Skeletal muscle satellite cell (primary cell): ENCODE data around the gene LGALS1. TPM values are rescaled to one million over a fixed set of nuclear protein-coding genes. Genes with fewer than 3 reads are reported as not detected.

Experiments used
- H3K27me3 ChIP-seq: 2 replicates; pipeline ENCODE4 v1.7.0; 2013; ENCODE audit warnings: low read length; ENCODE audit not compliant: control insufficient read depth, insufficient read depth
- H3K36me3 ChIP-seq: 2 replicates; pipeline ENCODE4 v1.7.0; 2013; ENCODE audit warnings: mild to moderate bottlenecking, control low read depth, low read length; ENCODE audit not compliant: insufficient read depth
- H3K4me1 ChIP-seq: 2 replicates; pipeline ENCODE4 v1.7.0; 2013; ENCODE audit warnings: low read length; ENCODE audit not compliant: control insufficient read depth, insufficient read depth
- H3K4me2 ChIP-seq: 2 replicates; pipeline ENCODE4 v1.7.0; 2013; ENCODE audit warnings: mild to moderate bottlenecking, low read length
- H3K4me3 ChIP-seq: 2 replicates; pipeline ENCODE4 v1.7.0; 2013; ENCODE audit warnings: low read length
- H3K9ac ChIP-seq: 2 replicates; pipeline ENCODE4 v1.7.0; 2013; ENCODE audit warnings: mild to moderate bottlenecking, low read depth, low read length, moderate library complexity
- H3K9me3 ChIP-seq: replicated peaks from 2 replicates; pipeline ENCODE4 v1.7.0; 2013; ENCODE audit warnings: mild to moderate bottlenecking, control low read depth, low read length
- total RNA-seq: library from RNA; depleted of rRNA; stranded (reverse); fragments of >200 nt; gene quantifications from 2 replicates; pipeline ENCODE4 v1.2.3, GENCODE V29; 2012; rRNA removed

LGALS1 gene
- total RNA-seq, result 4,494 and 5,107 TPM in 2 replicates

DNA sequence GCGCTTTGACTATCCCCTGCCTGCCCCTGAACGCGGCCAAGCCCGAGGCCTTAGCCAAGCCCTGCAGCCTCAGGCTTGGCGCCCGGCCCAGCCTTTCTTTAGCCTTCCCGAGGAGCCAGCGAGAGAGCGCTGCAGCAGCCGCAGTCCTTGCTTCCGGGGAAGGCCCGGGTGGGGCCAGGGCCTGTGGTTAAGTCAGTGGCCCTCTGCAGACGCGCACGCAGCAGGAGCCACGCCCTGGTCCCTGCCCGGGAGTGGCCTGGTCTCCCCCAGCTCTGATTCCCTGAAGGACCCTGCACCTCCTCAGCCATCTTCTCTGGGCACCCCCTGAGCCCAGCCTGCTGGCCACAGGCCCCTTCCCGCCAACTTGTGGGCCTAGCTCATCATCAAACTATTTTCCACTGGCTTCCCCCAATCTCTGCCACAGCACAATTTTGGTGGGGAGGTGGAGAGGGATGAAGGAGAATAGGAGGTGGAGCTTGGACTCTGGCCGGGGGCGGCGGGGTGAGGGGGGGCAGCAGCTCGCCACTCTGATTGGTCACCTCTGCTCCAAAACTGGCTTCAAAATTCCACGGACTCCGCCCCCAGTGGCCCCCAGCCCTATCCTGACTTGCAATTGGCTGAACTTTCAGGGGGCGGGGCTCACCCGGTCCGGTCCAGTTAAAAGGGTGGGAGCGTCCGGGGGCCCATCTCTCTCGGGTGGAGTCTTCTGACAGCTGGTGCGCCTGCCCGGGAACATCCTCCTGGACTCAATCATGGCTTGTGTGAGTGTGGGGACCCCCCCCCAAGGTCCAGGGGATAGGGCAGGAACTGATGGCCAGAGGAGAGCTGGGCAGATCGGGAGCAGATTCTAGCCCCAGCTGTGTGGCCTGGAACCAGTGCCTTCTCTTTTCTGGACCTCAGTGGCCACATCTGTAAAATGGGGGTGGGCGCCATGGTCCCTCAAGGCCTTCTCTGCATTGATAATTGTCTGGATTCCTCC, at the start of gene LGALS1:
Gene LGALS1, plus strand, starts transcription at position 686 of the 979 bp plus-strand sequence. Its CDS starts 67 bp downstream, at position 753.
- Histone ChIP-seq H3K36me3 (peaks cover 22% of the 10 kb centered on the region), H3K9me3 (no peaks in the 10 kb centered on the region), H3K27me3 (no peaks in the 10 kb centered on the region), H3K4me1 (peaks cover 26% of the 10 kb centered on the region), H3K4me2 (peak within 1 kb of the TSS; percentile 89), H3K4me3 (peak within 1 kb of the TSS; percentile 94), H3K9ac (peak within 1 kb of the TSS; percentile 91)

DNA sequence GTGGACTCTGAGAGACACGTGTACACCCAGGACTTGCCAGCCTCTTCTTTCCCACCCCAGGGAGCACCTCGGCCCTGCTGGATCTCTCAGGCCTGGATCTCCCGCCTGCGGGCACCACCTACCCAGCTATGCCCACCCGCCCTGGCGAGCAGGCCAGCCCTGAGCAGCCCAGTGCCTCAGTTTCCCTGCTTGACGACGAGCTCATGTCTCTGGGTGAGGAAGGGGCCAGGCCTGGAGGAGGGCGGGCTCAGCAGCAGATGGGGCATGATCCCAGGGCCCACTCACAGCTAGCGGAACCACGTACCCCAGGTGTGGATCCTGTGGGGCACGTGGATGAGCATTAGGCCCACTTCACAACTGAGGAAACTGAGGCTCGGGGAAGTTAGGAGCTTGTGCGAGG, 49.7 kb upstream of the LGALS1 start:
- Histone ChIP-seq H3K4me1 (no peaks in the 10 kb centered on the region), H3K27me3 (no peaks in the 10 kb centered on the region), H3K9me3 (no peaks in the 10 kb centered on the region), H3K9ac (no peak overlapping the region), H3K4me2 (no peak overlapping the region), H3K36me3 (peaks cover 37% of the 10 kb centered on the region), H3K4me3 (no peak overlapping the region)

DNA sequence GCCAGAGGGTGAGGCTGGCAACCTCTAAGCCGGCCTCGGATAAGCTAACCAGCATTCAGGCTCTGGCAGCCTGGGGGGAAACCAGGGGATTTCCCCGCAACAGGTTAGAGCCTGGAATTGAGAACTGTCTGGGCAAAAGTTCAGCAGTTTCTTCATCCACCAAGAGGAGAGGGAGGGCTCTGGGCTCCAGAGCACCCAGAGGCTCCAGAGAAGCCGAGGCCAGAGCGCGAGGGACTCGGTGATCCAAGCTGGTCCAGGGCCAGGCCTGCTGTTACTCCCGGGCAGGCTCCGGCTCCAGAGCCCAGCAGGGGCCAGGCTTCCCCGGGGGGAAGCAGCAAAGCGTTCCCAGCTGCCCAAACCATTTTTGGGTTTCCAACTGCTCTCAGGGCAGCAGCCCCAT, 49.3 kb upstream of the LGALS1 start:
- Histone ChIP-seq H3K4me2 (no peak overlapping the region), H3K36me3 (peaks cover 33% of the 10 kb centered on the region), H3K9ac (no peak overlapping the region), H3K27me3 (no peaks in the 10 kb centered on the region), H3K4me1 (no peaks in the 10 kb centered on the region), H3K9me3 (no peaks in the 10 kb centered on the region), H3K4me3 (no peak overlapping the region)

DNA sequence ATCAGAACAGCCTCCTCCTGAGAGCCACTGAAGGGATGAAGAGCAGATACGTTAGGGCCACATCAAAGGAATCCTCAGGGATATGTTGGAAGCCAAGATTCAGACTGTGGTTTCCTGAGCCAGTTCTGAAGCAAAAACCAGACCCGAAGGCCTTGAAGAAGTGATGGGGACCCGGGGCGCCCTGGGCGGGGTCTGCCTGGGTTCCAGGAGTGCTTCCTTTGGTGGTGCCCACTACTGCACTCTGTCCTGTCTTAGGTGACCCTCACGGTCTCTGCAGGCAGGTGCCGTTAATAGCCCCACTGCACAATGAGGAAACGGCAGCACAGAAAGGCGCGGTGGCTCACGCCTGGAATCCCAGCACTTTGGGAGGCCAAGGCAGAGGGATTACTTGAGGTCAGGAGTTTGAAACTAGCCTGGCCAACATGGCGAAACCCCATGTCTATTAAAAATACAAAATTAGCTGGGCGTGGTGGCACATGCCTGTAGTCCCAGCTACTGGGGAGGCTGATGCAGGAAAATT, 48.8 kb upstream of the LGALS1 start:
- H3K9me3 ChIP-seq, result no peaks in the 10 kb centered on the region
- H3K27me3 ChIP-seq, result no peaks in the 10 kb centered on the region
- no peak overlapping the region for H3K4me2 ChIP-seq
- H3K4me1 ChIP-seq, result no peaks in the 10 kb centered on the region
- H3K4me3 ChIP-seq, result no peak overlapping the region
- H3K9ac ChIP-seq, result no peak overlapping the region
- H3K36me3 ChIP-seq, result peaks cover 30% of the 10 kb centered on the region

DNA sequence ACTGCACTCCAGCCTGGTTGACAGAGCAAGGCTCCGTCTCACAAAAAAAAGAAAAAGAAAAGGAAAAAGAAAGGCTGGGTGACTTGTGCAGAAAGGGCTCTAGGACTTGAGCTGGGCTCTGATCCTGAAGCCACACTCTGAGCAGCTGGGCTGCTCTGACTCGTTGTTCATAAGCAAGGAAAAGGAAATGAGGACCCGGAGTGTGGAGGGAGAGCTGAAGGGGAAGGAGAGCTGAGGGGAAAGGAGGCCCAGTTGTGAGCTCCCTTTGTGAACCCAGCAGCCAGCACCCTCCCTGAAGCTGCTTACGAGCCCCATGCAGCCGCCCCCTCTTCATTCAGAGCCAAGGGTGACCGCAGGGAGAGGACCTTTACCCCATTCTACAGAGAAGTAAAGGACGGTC, 48.3 kb upstream of the LGALS1 start:
- H3K9ac ChIP-seq, result no peak overlapping the region
- no peaks in the 10 kb centered on the region for H3K9me3 ChIP-seq
- no peaks in the 10 kb centered on the region for H3K4me1 ChIP-seq
- no peak overlapping the region for H3K4me3 ChIP-seq
- H3K4me2 ChIP-seq, result no peak overlapping the region
- H3K36me3 ChIP-seq, result peaks cover 30% of the 10 kb centered on the region
- no peaks in the 10 kb centered on the region for H3K27me3 ChIP-seq

DNA sequence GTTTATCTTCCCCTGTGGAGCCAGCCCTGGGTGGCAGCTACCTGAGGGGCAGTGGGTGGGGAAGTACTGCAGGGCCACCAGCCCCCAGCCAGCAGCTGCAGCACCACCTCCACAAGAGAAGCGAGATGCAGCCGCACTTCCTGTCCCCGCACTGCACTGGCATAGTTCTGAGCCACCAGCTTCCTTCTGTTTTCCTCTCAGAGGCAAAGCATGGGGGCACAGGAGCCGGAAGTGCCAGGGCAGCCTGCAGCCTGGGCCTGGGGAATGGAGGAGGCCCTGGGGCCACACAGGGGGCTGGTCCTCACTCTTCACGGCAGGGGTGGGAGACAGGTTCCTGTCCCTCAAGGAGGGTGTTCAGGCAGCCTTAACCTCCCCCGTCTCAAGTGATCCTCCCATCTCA, 47.9 kb upstream of the LGALS1 start:
- Histone ChIP-seq H3K4me1 (no peaks in the 10 kb centered on the region), H3K27me3 (no peaks in the 10 kb centered on the region), H3K4me3 (no peak overlapping the region), H3K9me3 (no peaks in the 10 kb centered on the region), H3K4me2 (no peak overlapping the region), H3K9ac (no peak overlapping the region), H3K36me3 (peaks cover 30% of the 10 kb centered on the region)

DNA sequence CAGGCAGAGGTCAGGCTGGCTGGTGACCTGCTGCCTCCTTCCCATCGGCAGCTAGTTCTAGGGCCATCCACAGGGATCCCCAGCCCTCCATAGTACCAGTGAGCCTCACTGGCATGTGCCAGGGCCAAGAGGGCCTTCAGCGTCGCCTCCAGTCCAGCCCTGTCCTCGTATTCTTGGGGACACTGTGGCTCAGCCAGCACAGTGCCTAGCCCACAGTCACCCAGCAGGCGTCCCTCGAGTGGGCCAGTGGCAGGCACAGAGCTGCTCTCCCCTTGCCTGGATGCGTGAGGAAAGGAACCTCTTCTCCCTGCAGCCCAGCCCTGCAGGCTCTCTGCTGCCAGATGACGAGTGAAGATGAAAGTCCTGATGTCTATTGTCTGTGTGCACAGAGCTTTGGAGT, 46.6 kb upstream of the LGALS1 start:
- Histone ChIP-seq H3K36me3 (peaks cover 21% of the 10 kb centered on the region), H3K27me3 (no peaks in the 10 kb centered on the region)

DNA sequence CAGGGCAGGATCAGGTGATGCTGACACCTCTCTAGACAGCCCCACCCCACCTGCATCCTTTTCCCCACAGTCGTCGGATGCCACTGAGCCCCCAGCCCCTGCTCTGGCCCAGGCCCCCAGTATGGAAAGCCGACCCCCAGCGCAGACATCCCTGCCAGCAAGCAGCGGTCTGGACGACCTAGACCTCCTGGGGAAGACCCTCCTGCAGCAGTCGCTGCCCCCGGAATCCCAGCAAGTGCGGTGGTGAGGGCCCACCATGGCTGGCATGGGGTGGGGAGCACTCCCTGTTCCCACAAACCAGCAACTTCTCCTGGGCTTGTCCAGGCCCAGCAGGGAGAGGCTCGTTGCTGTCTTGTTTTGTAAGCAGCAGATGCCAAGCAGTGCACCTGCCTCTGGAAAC, 45.5 kb upstream of the LGALS1 start:
- no peaks in the 10 kb centered on the region for H3K9me3 ChIP-seq
- H3K27me3 ChIP-seq, result no peaks in the 10 kb centered on the region
- H3K36me3 ChIP-seq, result peaks cover 16% of the 10 kb centered on the region
- no peak overlapping the region for H3K4me3 ChIP-seq
- peaks cover 22% of the 10 kb centered on the region for H3K4me1 ChIP-seq
- no peak overlapping the region for H3K9ac ChIP-seq
- H3K4me2 ChIP-seq, result no peak overlapping the region

More for the DNA sequence above, 46.6 kb upstream of the LGALS1 start:
- Histone ChIP-seq H3K9ac (no peak overlapping the region), H3K4me2 (no peak overlapping the region), H3K4me3 (no peak overlapping the region), H3K4me1 (peaks cover 11% of the 10 kb centered on the region), H3K9me3 (no peaks in the 10 kb centered on the region)

DNA sequence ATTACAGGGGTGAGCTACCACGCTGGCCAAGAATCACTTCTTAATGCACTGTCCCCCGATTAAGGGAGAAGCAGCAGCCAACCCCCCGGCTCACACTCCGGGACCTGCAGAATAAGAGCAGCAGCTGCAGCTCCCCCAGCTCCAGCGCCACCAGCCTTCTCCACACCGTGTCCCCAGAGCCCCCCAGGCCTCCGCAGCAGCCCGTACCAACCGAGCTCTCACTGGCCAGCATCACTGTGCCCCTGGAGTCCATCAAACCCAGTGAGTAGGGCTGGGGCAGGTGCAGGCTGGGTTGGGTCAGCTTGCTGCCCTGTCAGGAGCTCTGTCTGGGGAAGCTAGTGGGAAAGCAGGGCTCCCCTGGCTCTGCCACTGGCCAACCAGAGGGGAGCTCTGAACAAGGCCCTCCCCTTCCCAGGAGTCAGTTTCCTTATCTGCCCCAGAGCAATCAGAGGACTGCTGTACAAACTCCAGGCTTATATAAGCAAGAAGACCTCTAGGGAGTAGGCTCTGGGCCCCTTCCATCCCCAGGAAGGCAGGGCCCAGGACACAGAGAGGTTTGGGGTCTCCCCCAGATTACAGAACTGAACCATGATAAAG, 44.5 kb upstream of the LGALS1 start:
- Histone ChIP-seq H3K36me3 (peaks cover 6% of the 10 kb centered on the region), H3K9ac (no peak overlapping the region), H3K9me3 (no peaks in the 10 kb centered on the region), H3K4me2 (no peak overlapping the region), H3K4me3 (no peak overlapping the region), H3K4me1 (peaks cover 25% of the 10 kb centered on the region), H3K27me3 (no peaks in the 10 kb centered on the region)

DNA sequence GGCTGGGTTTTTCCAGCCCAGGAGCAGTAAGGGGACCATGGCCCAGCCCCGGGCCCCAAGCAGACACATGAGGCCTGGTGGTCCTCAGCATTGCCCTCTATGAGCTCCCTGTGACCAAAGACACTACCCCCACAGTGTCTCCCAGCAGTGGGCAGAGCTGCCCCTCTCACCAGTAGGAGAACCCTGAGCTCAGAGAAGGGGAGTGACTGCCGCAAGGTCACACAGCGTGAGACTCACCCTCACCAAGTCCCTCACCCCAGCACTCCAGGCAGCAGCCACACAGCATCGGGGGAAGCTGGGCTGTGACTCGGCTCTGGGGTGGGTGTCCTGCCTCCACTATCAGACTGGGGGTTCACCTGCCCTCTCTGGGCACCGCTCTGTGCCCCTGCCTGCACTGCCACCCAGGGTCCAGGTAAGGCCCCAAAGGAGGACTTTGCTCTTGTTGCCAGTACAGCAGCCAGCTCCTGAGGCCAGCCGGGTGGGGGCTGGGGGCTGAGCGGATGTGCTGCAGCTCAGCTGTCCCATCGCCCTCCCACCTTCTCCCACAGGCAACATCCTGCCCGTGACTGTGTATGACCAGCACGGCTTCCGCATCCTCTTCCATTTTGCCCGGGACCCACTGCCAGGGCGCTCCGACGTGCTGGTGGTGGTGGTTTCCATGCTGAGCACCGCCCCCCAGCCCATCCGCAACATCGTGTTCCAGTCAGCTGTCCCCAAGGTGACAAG, 43.8 kb upstream of the LGALS1 start:
- H3K4me2 ChIP-seq, result no peak overlapping the region
- no peak overlapping the region for H3K4me3 ChIP-seq
- H3K9me3 ChIP-seq, result no peaks in the 10 kb centered on the region
- H3K36me3 ChIP-seq, result peaks cover 5% of the 10 kb centered on the region
- no peak overlapping the region for H3K9ac ChIP-seq
- no peaks in the 10 kb centered on the region for H3K27me3 ChIP-seq
- H3K4me1 ChIP-seq, result peaks cover 30% of the 10 kb centered on the region
